GM23338 (cell line): Measurements from ENCODE around the gene NLGN3. TPM values are rescaled to one million over a fixed set of nuclear protein-coding genes. Genes with fewer than 3 reads are reported as not detected.

Experiments used
- ATAC-seq: fragments of 200-7000 bp; cut with Tn5 transposase; 3 replicates; pipeline ENCODE4 v1.9.1; 2020
- DNase-seq: peaks from one replicate; pipeline ENCODE4 v3.0.0-alpha.2; 2015; ENCODE audit warnings: low spot score
- H2AFZ ChIP-seq: fragments of 200-600 bp; sonication (generic); 2 replicates; pipeline ENCODE4 v1.8.0; 2016; ENCODE audit warnings: antibody characterized with exemption, mild to moderate bottlenecking, moderate library complexity
- H3F3A ChIP-seq: fragments of 200-600 bp; sonication (generic); replicated peaks from 2 replicates; pipeline ENCODE4 v1.8.0; 2017; ENCODE audit warnings: antibody characterized with exemption, mixed run types, low read depth
- H3K27ac ChIP-seq: fragments of 200-600 bp; sonication (generic); 2 replicates; pipeline ENCODE4 v1.6.1; 2016; ENCODE audit warnings: low read depth
- H3K27me3 ChIP-seq: fragments of 200-600 bp; sonication (generic); 2 replicates; pipeline ENCODE4 v1.8.0; 2016; ENCODE audit warnings: mild to moderate bottlenecking, mixed run types, moderate library complexity; ENCODE audit not compliant: insufficient read depth
- H3K36me3 ChIP-seq: fragments of 200-600 bp; sonication (generic); 2 replicates; pipeline ENCODE4 v1.8.0; 2016; ENCODE audit warnings: mild to moderate bottlenecking; ENCODE audit not compliant: insufficient read depth
- H3K4me1 ChIP-seq: fragments of 200-600 bp; sonication (generic); 2 replicates; pipeline ENCODE4 v1.8.0; 2016; ENCODE audit warnings: mild to moderate bottlenecking, moderate library complexity; ENCODE audit not compliant: insufficient read depth
- H3K4me2 ChIP-seq: fragments of 200-600 bp; sonication (generic); 2 replicates; pipeline ENCODE4 v1.7.1; 2017; ENCODE audit warnings: mixed run types
- H3K4me3 ChIP-seq: fragments of 200-600 bp; sonication (generic); 2 replicates; pipeline ENCODE4 v1.6.1; 2016; ENCODE audit warnings: mixed run types
- H3K79me2 ChIP-seq: fragments of 200-600 bp; sonication (generic); replicated peaks from 2 replicates; pipeline ENCODE4 v1.8.0; 2017; ENCODE audit warnings: mild to moderate bottlenecking; ENCODE audit not compliant: insufficient read depth
- H3K9me2 ChIP-seq: fragments of 200-600 bp; sonication (generic); 2 replicates; pipeline ENCODE4 v1.8.0; 2017; ENCODE audit not compliant: insufficient read depth
- H4K20me1 ChIP-seq: fragments of 200-600 bp; sonication (generic); replicated peaks from 2 replicates; pipeline ENCODE4 v1.8.0; 2017; ENCODE audit warnings: mild to moderate bottlenecking; ENCODE audit not compliant: insufficient read depth
- H3K27ac Mint-ChIP-seq: 2 replicates; pipeline ENCODE4 v1.8.0; 2020; ENCODE audit warnings: inconsistent platforms, mild to moderate bottlenecking, moderate library complexity, mixed read lengths
- H3K27me3 Mint-ChIP-seq: 3 replicates; pipeline ENCODE4 v1.8.0; 2022; ENCODE audit warnings: low read depth, mild to moderate bottlenecking, moderate library complexity, mixed read lengths, inconsistent platforms; ENCODE audit not compliant: insufficient read depth, poor library complexity
- H3K36me3 Mint-ChIP-seq: 3 replicates; pipeline ENCODE4 v1.8.0; 2021; ENCODE audit warnings: low read depth, mild to moderate bottlenecking, inconsistent platforms, moderate library complexity, mixed read lengths
- H3K4me1 Mint-ChIP-seq: 3 replicates; pipeline ENCODE4 v1.8.0; 2020; ENCODE audit warnings: mild to moderate bottlenecking, inconsistent platforms, mixed read lengths
- H3K4me3 Mint-ChIP-seq: 3 replicates; pipeline ENCODE4 v1.8.0; 2021; ENCODE audit warnings: moderate library complexity, mild to moderate bottlenecking, inconsistent platforms, mixed read lengths
- H3K9me3 Mint-ChIP-seq: 3 replicates; pipeline ENCODE4 v1.8.0; 2020; ENCODE audit warnings: moderate library complexity, mild to moderate bottlenecking, inconsistent platforms, mixed read lengths
- EZH2phosphoT487 ChIP-seq: fragments of 200-600 bp; sonication (generic); IDR thresholded peaks from one replicate; pipeline ENCODE4 v1.8.1; 2018; ENCODE audit warnings: antibody characterized with exemption; ENCODE audit not compliant: unreplicated experiment
- JUNB ChIP-seq: IDR thresholded peaks from one replicate; pipeline ENCODE4 v1.6.1; 2016; ENCODE audit warnings: antibody characterized with exemption; ENCODE audit not compliant: unreplicated experiment
- POLR2AphosphoS5 ChIP-seq: IDR thresholded peaks from 2 replicates; pipeline ENCODE4 v1.6.1; 2016; ENCODE audit warnings: antibody characterized with exemption, low read depth
- STAT1 ChIP-seq: IDR thresholded peaks from one replicate; pipeline ENCODE4 v1.6.1; 2016; ENCODE audit warnings: antibody characterized with exemption; ENCODE audit not compliant: unreplicated experiment
- ZNF114 ChIP-seq: fragments of 250-450 bp; sonication (Bioruptor Pico); IDR thresholded peaks from 2 replicates; pipeline ENCODE4 v1.5.0; 2020; ENCODE audit warnings: mild to moderate bottlenecking, moderate library complexity
- polyA plus RNA-seq: library from polyadenylated mRNA; unstranded; fragments of >200 nt; fragmentation: Nextera tagmentation; extraction: Ambion mirVana; gene quantifications from 2 replicates; pipeline ENCODE4 v1.2.1, GENCODE V29; 2016
- total RNA-seq: library from RNA; depleted of rRNA; stranded (reverse); fragments of >200 nt; shearing (Covaris generic); gene quantifications from 2 replicates; pipeline ENCODE4 v1.2.3, GENCODE V29; 2014
- TF ChIP-seq, protein P1 (sequence below): IDR thresholded peaks from 2 replicates; pipeline ENCODE4 v1.6.1; 2016; ENCODE audit warnings: antibody characterized with exemption
- TF ChIP-seq, protein P2 (sequence below): fragments of 250-450 bp; sonication (Bioruptor Pico); IDR thresholded peaks from 2 replicates; pipeline ENCODE4 v1.5.0; 2020; ENCODE audit warnings: mild to moderate bottlenecking, moderate library complexity

Gene NLGN3
- total and polyA plus RNA-seq, 2 experiments from 2014 or later = 4.5 to 17.2 TPM

DNA sequence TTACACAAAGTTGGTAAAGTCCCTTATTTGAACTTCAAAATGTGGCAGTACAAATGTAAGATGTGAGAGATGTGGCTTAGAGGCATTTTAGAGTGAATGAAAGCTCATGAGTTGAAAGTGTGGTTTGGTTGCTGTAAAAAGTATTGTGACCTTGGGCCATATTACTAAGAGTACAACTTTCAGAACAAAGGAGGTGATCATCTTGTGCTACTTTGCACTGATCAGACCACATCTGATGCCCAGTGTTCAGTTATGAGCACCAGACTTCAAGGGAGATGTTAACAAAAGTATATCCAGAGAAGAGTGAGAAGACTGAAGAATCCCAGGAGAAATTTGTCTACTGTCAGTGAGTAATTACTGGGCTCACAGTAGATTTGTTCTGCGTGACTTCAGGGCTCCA lies 30.2 kb downstream of the NLGN3 start:
- Histone ChIP-seq H3K4me1 (no peaks in the 10 kb centered on the region), H3K79me2 (no peaks in the 10 kb centered on the region), H3K36me3 (no peaks in the 10 kb centered on the region), H4K20me1 (no peaks in the 10 kb centered on the region), H3K27ac (no peak overlapping the region), H3K4me3 (no peak overlapping the region), H2AFZ (no peak overlapping the region), H3K4me2 (no peak overlapping the region), H3K9me2 (no peaks in the 10 kb centered on the region), H3K27me3 (no peaks in the 10 kb centered on the region), H3F3A (no peaks in the 10 kb centered on the region)
- Mint-ChIP-seq H3K4me3 (no peak overlapping the region), H3K36me3 (peaks cover 2% of the 10 kb centered on the region; the same call in 1 of the 3 replicates), H3K4me1 (peaks cover 27% of the 10 kb centered on the region), H3K27ac (no peak overlapping the region), H3K9me3 (no peaks in the 10 kb centered on the region; the same call in 2 of the 3 replicates), H3K27me3 (peaks cover 14% of the 10 kb centered on the region)
- ATAC-seq = no peak
- TF ChIP-seq EZH2phosphoT487 (no peak), JUNB (no peak), ZNF114 (CRISPR knock-in tag) (no peak), STAT1 (no peak), POLR2AphosphoS5 (no peak)
- TF ChIP-seq, protein P1, sequence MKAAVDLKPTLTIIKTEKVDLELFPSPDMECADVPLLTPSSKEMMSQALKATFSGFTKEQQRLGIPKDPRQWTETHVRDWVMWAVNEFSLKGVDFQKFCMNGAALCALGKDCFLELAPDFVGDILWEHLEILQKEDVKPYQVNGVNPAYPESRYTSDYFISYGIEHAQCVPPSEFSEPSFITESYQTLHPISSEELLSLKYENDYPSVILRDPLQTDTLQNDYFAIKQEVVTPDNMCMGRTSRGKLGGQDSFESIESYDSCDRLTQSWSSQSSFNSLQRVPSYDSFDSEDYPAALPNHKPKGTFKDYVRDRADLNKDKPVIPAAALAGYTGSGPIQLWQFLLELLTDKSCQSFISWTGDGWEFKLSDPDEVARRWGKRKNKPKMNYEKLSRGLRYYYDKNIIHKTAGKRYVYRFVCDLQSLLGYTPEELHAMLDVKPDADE = no peak
- TF ChIP-seq, protein P2, sequence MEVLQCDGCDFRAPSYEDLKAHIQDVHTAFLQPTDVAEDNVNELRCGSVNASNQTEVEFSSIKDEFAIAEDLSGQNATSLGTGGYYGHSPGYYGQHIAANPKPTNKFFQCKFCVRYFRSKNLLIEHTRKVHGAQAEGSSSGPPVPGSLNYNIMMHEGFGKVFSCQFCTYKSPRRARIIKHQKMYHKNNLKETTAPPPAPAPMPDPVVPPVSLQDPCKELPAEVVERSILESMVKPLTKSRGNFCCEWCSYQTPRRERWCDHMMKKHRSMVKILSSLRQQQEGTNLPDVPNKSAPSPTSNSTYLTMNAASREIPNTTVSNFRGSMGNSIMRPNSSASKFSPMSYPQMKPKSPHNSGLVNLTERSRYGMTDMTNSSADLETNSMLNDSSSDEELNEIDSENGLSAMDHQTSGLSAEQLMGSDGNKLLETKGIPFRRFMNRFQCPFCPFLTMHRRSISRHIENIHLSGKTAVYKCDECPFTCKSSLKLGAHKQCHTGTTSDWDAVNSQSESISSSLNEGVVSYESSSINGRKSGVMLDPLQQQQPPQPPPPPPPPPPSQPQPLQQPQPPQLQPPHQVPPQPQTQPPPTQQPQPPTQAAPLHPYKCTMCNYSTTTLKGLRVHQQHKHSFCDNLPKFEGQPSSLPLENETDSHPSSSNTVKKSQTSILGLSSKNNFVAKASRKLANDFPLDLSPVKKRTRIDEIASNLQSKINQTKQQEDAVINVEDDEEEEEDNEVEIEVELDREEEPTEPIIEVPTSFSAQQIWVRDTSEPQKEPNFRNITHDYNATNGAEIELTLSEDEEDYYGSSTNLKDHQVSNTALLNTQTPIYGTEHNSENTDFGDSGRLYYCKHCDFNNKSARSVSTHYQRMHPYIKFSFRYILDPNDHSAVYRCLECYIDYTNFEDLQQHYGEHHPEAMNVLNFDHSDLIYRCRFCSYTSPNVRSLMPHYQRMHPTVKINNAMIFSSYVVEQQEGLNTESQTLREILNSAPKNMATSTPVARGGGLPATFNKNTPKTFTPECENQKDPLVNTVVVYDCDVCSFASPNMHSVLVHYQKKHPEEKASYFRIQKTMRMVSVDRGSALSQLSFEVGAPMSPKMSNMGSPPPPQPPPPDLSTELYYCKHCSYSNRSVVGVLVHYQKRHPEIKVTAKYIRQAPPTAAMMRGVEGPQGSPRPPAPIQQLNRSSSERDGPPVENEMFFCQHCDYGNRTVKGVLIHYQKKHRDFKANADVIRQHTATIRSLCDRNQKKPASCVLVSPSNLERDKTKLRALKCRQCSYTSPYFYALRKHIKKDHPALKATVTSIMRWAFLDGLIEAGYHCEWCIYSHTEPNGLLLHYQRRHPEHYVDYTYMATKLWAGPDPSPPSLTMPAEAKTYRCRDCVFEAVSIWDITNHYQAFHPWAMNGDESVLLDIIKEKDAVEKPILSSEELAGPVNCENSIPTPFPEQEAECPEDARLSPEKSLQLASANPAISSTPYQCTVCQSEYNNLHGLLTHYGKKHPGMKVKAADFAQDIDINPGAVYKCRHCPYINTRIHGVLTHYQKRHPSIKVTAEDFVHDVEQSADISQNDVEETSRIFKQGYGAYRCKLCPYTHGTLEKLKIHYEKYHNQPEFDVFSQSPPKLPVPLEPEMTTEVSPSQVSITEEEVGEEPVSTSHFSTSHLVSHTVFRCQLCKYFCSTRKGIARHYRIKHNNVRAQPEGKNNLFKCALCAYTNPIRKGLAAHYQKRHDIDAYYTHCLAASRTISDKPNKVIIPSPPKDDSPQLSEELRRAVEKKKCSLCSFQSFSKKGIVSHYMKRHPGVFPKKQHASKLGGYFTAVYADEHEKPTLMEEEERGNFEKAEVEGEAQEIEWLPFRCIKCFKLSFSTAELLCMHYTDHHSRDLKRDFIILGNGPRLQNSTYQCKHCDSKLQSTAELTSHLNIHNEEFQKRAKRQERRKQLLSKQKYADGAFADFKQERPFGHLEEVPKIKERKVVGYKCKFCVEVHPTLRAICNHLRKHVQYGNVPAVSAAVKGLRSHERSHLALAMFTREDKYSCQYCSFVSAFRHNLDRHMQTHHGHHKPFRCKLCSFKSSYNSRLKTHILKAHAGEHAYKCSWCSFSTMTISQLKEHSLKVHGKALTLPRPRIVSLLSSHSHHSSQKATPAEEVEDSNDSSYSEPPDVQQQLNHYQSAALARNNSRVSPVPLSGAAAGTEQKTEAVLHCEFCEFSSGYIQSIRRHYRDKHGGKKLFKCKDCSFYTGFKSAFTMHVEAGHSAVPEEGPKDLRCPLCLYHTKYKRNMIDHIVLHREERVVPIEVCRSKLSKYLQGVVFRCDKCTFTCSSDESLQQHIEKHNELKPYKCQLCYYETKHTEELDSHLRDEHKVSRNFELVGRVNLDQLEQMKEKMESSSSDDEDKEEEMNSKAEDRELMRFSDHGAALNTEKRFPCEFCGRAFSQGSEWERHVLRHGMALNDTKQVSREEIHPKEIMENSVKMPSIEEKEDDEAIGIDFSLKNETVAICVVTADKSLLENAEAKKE = no peak
- DNase-seq = no peak
